GM23338 (cell line): ENCODE results near the gene ZNF286A.

Source experiments
- EZH2 ChIP-seq: fragments of 200-600 bp; sonication (generic); IDR thresholded peaks from one replicate; pipeline ENCODE4 v1.8.0; 2017; ENCODE audit warnings: antibody characterized with exemption, mild to moderate bottlenecking, low read depth; ENCODE audit not compliant: unreplicated experiment
- POLR2AphosphoS5 ChIP-seq: IDR thresholded peaks from 2 replicates; pipeline ENCODE4 v1.6.1; 2016; ENCODE audit warnings: antibody characterized with exemption, low read depth
- TF ChIP-seq, protein P1 (sequence below), 2 experiments: fragments of 200-600 bp in 1 of 2; sonication (generic) in 1 of 2; conservative IDR thresholded peaks; 2 replicates each; pipeline versions ENCODE4 v1.5.1 to v1.6.1; 2016 to 2017; ENCODE audit warnings: antibody characterized with exemption in 2 of 2, low read depth in 2 of 2, mild to moderate bottlenecking in 2 of 2, moderate library complexity in 1 of 2

- TF ChIP-seq, protein P1, sequence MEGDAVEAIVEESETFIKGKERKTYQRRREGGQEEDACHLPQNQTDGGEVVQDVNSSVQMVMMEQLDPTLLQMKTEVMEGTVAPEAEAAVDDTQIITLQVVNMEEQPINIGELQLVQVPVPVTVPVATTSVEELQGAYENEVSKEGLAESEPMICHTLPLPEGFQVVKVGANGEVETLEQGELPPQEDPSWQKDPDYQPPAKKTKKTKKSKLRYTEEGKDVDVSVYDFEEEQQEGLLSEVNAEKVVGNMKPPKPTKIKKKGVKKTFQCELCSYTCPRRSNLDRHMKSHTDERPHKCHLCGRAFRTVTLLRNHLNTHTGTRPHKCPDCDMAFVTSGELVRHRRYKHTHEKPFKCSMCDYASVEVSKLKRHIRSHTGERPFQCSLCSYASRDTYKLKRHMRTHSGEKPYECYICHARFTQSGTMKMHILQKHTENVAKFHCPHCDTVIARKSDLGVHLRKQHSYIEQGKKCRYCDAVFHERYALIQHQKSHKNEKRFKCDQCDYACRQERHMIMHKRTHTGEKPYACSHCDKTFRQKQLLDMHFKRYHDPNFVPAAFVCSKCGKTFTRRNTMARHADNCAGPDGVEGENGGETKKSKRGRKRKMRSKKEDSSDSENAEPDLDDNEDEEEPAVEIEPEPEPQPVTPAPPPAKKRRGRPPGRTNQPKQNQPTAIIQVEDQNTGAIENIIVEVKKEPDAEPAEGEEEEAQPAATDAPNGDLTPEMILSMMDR (conservative IDR thresholded peaks at IDR 0.05; ENCODE audit: low read depth in 2 of 2), result no peak
- no peak for TF ChIP-seq EZH2
- no peak for TF ChIP-seq POLR2AphosphoS5
Measured at GRCh38 chr17:15740570-15741120, 41.1 kb downstream of the ZNF286A start.
